Activated naive CD4-positive, alpha-beta T cell treated with anti-CD3 and anti-CD28 coated beads for 36 hours (primary cell): Measurements from ENCODE around the gene STK38. TPM values are rescaled to one million over a fixed set of nuclear protein-coding genes. Genes with fewer than 3 reads are reported as not detected.
"Not testable (repeated sequence)": the region's sequence is repeated elsewhere in the genome, so short reads cannot be mapped to it uniquely, and the experiment has no call there.

Source experiments
- CTCF ChIA-PET: fragments of 350-600 bp; sonication (Branson Sonifier 250); formaldehyde crosslinking; loops from one replicate; lab custom pipeline; 2021; ENCODE audit warnings: antibody characterized with exemption; lab: Charles Lee
- DNase-seq: peaks from one replicate; pipeline ENCODE4 v3.0.0-alpha.2; 2020
- H3K27ac Mint-ChIP-seq: one replicate; pipeline ENCODE4 v1.8.0; 2021; ENCODE audit warnings: mild to moderate bottlenecking, mixed read lengths
- H3K27me3 Mint-ChIP-seq: one replicate; pipeline ENCODE4 v1.8.0; 2021; ENCODE audit warnings: low read depth, mixed read lengths
- H3K36me3 Mint-ChIP-seq: one replicate; pipeline ENCODE4 v1.8.0; 2021; ENCODE audit warnings: low read depth, mixed read lengths
- H3K4me1 Mint-ChIP-seq: one replicate; pipeline ENCODE4 v1.8.0; 2021; ENCODE audit warnings: low read depth, mixed read lengths
- H3K4me3 Mint-ChIP-seq: one replicate; pipeline ENCODE4 v1.8.0; 2021; ENCODE audit warnings: mild to moderate bottlenecking, moderate library complexity, mixed read lengths
- H3K9me3 Mint-ChIP-seq: one replicate; pipeline ENCODE4 v1.8.0; 2021; ENCODE audit warnings: mixed read lengths
- intact Hi-C: fragments of 100-400 bp; cut with micrococcal nuclease; formaldehyde crosslinking; loops from one replicate; pipeline ENCODE4 v1.15.1; 2023
- total RNA-seq, 2 experiments: library from RNA; stranded (reverse); gene quantifications; one replicate each; pipeline ENCODE4 v1.2.3, GENCODE V29; 2021

The STK38 gene
- 10 to 100 TPM; 23.6 to 24.4 TPM for total RNA-seq

DNA sequence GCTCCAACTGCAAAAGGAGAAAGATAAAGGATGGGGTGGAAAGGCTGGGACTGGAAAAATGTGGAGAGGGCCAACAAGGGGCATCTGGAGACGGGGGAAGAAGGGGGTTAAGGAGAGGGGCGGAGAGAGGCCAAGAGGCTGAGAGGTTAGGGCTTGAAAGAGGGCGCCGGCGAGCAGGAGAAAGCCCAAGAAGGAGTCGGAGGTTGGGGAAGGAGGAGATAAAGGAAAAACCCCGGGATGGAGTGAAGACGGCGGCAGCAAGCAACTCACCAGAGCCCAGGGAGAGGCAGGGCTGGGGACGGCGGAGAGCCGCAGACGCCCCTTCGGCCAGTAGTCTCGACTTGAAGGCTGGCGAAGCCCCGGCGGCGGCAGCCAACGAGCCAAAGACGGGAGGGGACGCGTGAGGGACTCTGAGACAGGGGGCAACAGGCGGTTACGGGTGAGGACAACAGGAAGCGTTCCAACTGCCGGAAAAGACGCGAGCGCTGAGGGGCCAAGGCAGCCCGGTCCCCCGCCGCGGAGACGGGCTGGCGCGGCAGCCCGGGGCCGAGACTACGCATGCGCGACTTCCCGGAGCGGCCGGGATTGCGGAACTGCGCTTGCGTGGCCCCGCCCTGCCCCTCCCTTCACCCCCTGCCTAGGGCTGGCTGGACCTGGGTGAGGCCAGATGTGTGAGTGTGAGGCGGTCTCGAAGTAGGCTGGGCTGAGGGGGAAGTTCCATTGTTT, at the start of gene STK38:
TSS of gene STK38 (minus strand) at position 560 of the 726 bp plus-strand sequence. CDS start 7,277 bp downstream, outside the sequence.
- intact Hi-C loops = loop anchor here (1.0 to 5.0 kb wide), 7 partner anchors 18 to 518 kb away; partner anchors contain the start of genes KCTD20, PXT1 and SRSF3
- Mint-ChIP-seq H3K4me1 (peaks cover 39% of the 10 kb centered on the region), H3K4me3 (peak within 1 kb of the TSS; percentile 97), H3K27me3 (no peaks in the 10 kb centered on the region), H3K27ac (peak within 1 kb of the TSS; percentile 97), H3K9me3 (no peaks in the 10 kb centered on the region), H3K36me3 (peaks cover 12% of the 10 kb centered on the region)
- DNase-seq = peak; percentile 95
- CTCF ChIA-PET = no interaction called here

DNA sequence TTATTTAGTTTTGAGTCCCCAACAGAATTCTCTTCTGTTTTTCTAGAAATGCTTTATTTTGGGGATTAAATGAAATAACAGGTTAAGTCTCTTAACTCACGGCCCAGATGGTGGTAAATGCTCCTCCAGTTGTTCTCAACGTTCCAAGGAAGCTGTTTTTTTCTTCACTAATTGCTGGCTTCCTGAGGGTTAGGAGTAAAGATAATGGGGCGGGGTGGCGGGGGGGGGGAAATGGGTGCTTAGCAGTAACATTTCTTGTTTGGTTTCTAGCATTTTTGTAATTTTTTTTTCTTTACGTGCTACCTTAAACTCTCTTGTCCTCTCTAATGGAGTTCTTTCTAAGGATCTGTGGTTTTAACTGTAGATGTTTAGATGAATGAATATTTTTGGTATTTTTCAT, 49.1 kb upstream of the STK38 start:
- no peaks in the 10 kb centered on the region for H3K27me3 Mint-ChIP-seq
- H3K36me3 Mint-ChIP-seq = peaks cover 71% of the 10 kb centered on the region
- CTCF ChIA-PET = interaction anchor here (0.6 to 2.3 kb wide), 4 partner anchors 10 to 120 kb away, joined by 3 to 11 read pairs (median 4); no protein-coding TSS in a partner anchor
- peaks cover 49% of the 10 kb centered on the region for H3K4me1 Mint-ChIP-seq
- peak overlapping the region; percentile 98 for H3K27ac Mint-ChIP-seq
- intact Hi-C loops = loop anchor here (10.0 kb wide), 1 partner anchor 472 kb away; no protein-coding TSS in a partner anchor
- H3K9me3 Mint-ChIP-seq = no peaks in the 10 kb centered on the region
- no peak for DNase-seq
- H3K4me3 Mint-ChIP-seq = peak overlapping the region; percentile 92

DNA sequence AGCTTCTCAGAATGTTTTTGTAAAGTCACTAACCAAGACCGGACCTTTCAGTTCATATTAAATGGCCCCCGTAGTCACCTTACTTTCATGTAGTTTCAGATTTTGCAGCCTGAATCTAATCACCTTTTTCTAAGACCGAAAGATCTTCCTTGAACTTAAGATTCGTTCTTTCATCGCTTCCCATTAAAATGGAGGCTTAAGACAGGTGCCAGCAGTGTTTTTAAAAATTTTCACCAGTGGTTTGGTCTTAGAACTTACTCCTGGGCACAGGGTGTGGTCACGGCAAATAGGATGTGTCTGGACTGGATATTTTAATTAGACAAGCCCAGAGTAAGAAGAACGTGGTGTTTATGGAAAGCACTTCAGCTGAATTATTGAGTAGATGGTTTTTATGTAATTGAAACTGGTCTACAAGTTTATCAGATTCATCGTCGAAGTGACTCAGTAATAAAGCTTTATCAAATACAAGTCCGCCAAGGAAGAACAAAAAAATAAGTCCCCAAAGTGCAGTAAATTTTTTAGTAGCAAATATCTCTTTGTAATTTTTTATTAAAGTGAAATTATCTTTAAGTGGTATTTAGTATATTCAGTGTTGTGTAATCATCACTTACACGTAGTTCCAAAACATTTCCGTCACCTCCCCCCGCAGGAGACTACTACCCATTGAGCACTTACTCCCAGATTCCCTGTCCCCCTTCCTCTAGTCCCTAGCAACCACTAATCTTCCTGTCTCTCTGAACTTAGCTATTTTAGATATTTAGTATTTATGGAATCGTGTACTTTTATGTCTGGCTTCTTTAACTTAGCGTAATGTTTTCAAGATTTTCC, 47.8 kb upstream of the STK38 start:
- intact Hi-C loops = loop anchor here (1.0 to 10.0 kb wide), 8 partner anchors 12 to 568 kb away; partner anchors contain the start of genes KCTD20, MAPK14 and PXT1
- Mint-ChIP-seq H3K36me3 (peaks cover 57% of the 10 kb centered on the region), H3K27me3 (no peaks in the 10 kb centered on the region), H3K4me3 (peak overlapping the region; percentile 92), H3K27ac (peak overlapping the region; percentile 98), H3K9me3 (no peaks in the 10 kb centered on the region), H3K4me1 (peaks cover 39% of the 10 kb centered on the region)
- DNase-seq = peak; percentile 51
- CTCF ChIA-PET = interaction anchor here (0.6 to 0.8 kb wide), 2 partner anchors 16 to 50 kb away, joined by 4 to 5 read pairs; no protein-coding TSS in a partner anchor

DNA sequence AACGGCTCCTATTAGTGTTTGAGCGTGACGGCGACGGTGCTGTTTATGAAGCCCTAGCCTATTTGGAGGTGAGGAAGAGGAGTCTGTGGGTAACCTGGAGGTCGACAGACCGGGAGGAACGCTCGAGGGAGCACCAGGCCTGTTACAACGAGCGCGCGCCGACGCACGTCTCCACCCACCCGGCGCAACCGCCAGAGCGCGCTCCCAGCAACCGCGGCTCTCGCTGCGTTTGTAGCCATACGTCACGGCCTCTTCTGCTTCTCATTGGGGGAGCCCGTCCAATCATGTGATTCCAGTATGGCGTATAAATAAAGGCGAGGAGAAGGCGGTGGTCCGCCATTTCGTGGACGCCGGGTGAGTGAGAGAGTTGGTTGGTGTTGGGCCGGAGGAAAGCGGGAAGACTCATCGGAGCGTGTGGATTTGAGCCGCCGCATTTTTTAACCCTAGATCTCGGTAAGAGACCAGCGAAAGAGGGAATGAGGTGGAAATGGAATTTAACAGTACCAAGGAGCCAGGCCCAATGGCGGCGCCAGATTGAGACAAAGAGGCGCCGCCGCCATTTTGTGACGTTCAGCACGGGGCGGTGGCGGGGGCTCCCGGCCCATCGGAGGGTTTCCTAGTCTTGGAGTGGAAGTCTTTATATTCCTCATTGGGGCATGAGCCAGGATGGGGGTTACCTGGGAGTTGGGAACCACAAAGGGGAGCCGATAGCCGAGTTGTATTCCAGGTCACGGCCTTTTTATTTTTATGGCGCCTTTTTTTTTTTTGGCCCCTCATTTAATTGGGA, 46.9 kb upstream of the STK38 start, which contains the start of gene SRSF3:
TSS of gene SRSF3 (plus strand) at position 334 of the 787 bp plus-strand sequence. CDS start 2,401 bp downstream, outside the sequence.
- peak; percentile 98 for DNase-seq
- Mint-ChIP-seq H3K27ac (peak within 1 kb of the TSS; percentile 98), H3K9me3 (no peaks in the 10 kb centered on the region), H3K36me3 (peaks cover 49% of the 10 kb centered on the region), H3K4me1 (peaks cover 31% of the 10 kb centered on the region), H3K27me3 (no peaks in the 10 kb centered on the region), H3K4me3 (peak within 1 kb of the TSS; percentile 92)
- CTCF ChIA-PET = interaction anchor here (0.8 kb wide), 1 partner anchor 49 kb away, joined by 5 read pairs; no protein-coding TSS in a partner anchor
- intact Hi-C loops = loop anchor here (1.0 to 10.0 kb wide), 8 partner anchors 11 to 567 kb away; partner anchors contain the start of genes KCTD20, MAPK14 and PXT1

DNA sequence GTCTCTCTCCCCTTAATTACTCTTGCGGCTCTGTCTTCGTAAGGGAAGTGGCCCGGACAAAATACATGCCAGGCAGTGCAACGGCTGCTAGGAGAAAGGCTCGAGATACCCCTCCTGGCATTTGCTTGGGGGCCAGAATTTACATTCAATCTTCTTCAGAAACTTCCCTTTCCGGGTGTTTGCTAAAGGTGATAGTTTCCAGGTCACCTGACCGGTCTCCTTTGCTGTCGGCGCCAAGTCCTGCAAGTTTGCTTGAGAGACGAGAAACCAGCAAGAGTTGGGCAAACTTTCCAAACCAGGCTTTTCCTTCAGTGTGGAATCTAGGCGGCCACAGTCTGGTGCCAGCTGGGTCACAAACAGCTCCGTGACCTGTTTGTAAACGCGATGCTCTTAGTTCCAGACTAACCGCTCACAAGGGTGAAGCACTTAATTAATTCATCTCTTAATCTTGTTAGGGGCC, 46.3 kb upstream of the STK38 start:
- Mint-ChIP-seq H3K27me3 (no peaks in the 10 kb centered on the region), H3K36me3 (peaks cover 43% of the 10 kb centered on the region), H3K27ac (peak overlapping the region; percentile 98), H3K4me3 (peak overlapping the region; percentile 92), H3K9me3 (no peaks in the 10 kb centered on the region), H3K4me1 (peaks cover 25% of the 10 kb centered on the region)
- DNase-seq = peak; percentile 70
- CTCF ChIA-PET = interaction anchor here (0.6 to 1.5 kb wide), 2 partner anchors 138 to 150 kb away, joined by 3 read pairs; no protein-coding TSS in a partner anchor
- intact Hi-C loops = loop anchor here (1.0 to 10.0 kb wide), 8 partner anchors 10 to 566 kb away; partner anchors contain the start of genes KCTD20, MAPK14 and PXT1

DNA sequence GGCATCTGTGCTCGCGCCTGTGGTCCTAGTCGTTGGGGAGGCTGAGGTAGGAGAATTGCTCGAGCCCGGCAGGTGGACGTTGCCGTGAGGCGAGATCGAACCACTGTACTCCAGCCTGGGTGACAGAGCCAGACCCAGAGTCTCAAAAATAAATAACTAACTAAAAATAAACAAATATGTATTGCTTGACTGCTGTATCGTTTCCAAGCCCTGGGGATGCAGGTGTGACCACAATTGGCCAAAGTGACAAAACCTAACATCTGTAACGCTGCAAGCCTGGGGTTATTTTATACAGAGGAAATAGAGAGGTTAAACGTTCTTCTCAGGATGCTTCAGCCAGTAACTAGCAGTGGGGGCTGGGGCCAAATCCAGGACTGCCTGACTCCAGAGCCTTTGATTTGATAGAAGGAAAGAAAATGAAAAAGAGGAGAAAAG, 45.0 kb upstream of the STK38 start:
- CTCF ChIA-PET = interaction anchor here (1.5 kb wide), 1 partner anchor 149 kb away, joined by 3 read pairs; no protein-coding TSS in a partner anchor
- Mint-ChIP-seq H3K27me3 (no peaks in the 10 kb centered on the region), H3K36me3 (peaks cover 31% of the 10 kb centered on the region), H3K9me3 (no peaks in the 10 kb centered on the region), H3K4me1 (peaks cover 17% of the 10 kb centered on the region), H3K27ac (peak overlapping the region; percentile 90), H3K4me3 (peak overlapping the region; percentile 68)
- DNase-seq = no peak
- intact Hi-C loops = loop anchor here (1.0 to 10.0 kb wide), 3 partner anchors 293 to 565 kb away; partner anchors contain the start of genes C6orf89 and MAPK14

DNA sequence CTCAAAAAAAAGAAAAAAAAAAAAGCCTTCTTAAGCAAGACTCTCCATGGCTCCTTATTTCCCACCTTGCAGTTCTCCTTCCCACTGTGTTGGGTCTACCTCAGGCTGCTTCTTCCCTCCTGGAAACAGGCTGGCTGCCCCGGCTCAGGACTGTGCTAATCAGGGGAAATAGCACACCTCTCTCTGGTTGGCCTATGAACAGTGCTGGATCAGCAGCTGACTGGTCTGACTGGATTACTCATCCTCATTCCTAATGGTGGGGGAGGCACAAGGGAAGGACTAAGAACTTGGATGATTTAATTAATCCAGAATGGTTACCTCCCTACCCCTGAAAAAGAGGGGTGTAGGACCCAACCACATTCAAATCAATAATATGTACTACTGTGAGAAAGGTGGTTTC, 43.0 kb upstream of the STK38 start:
- DNase-seq = no peak
- Mint-ChIP-seq H3K4me3 (no peak overlapping the region), H3K27ac (no peak overlapping the region), H3K36me3 (peaks cover 11% of the 10 kb centered on the region), H3K9me3 (no peaks in the 10 kb centered on the region), H3K4me1 (peaks cover 11% of the 10 kb centered on the region), H3K27me3 (no peaks in the 10 kb centered on the region)
- intact Hi-C loops = loop anchor here (5.0 to 10.0 kb wide), 2 partner anchors 465 to 563 kb away; partner anchors contain the start of gene MAPK14
- CTCF ChIA-PET = interaction anchor here (0.7 kb wide), 1 partner anchor 30 kb away, joined by 3 read pairs; no protein-coding TSS in a partner anchor

DNA sequence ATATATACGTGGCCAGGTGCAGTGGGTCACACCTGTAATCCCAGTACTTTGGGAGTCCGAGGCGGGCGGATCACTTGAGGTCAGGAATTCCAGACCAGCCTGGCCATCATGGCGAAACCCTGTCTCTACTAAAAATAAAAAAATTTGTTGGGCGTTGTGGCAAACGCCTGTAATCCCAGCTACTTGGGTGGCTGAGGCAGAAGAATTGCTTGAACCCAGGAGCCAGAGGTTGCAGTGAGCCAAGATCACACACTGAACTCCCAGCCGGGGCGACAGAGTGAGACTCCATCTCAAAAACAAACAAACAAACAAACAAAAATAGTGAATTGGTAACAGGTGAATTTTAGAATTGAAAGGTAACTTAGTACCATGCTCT, 41.7 kb upstream of the STK38 start:
- H3K27me3 Mint-ChIP-seq, H3K4me3 Mint-ChIP-seq, DNase-seq, H3K36me3 Mint-ChIP-seq, H3K9me3 Mint-ChIP-seq, intact Hi-C loops, H3K27ac Mint-ChIP-seq: not testable (repeated sequence)
- CTCF ChIA-PET = interaction anchor here (0.7 kb wide), 1 partner anchor 174 kb away, joined by 3 read pairs; no protein-coding TSS in a partner anchor
- peaks cover 11% of the 10 kb centered on the region for H3K4me1 Mint-ChIP-seq

DNA sequence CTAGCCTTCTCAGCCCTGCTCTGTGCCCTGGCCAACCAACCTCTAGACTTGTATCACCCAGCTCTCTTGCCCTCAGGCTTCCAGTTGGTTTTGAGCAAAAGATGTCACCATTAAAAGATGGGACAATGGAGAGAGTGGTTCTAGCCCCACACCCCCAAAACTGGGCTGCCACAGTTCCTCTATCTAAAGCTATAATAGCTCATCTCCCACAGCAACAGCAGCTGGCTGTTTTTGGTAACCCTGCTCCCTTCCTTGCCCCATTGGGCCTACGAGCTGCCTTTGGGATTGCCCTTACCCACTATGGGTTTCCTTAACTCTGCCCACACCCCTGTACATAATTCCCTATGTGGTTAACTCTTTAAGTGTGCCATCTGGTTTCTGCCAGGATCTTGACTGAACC, 39.3 kb upstream of the STK38 start:
- no peak overlapping the region for H3K27ac Mint-ChIP-seq
- no peaks in the 10 kb centered on the region for H3K9me3 Mint-ChIP-seq
- intact Hi-C loops = no loop called here
- H3K36me3 Mint-ChIP-seq = no peaks in the 10 kb centered on the region
- no peak for DNase-seq
- no peak overlapping the region for H3K4me3 Mint-ChIP-seq
- CTCF ChIA-PET = interaction anchor here (0.5 to 0.9 kb wide), 3 partner anchors 14 to 166 kb away, joined by 3 read pairs; no protein-coding TSS in a partner anchor
- peaks cover 5% of the 10 kb centered on the region for H3K4me1 Mint-ChIP-seq
- H3K27me3 Mint-ChIP-seq = no peaks in the 10 kb centered on the region

DNA sequence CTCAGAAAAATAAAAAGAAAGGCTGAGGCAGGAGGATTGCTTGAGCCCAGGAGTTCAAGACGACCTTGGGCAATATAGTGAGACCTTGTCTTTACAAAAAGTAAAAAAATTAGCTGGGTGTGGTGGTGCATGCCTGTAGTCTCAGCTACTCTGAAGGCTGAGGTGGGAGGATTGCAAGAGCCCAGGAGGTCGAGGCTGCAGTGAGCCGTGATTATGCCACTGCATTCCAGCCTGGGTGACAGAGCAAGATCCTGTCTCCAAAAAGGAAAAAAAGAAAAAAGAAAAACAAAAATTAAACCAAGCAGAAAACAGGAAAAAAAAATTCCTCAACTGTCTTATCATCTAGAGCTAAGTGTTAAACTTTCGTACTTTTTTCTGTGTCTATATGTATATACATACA, 34.4 kb upstream of the STK38 start:
- no peaks in the 10 kb centered on the region for H3K36me3 Mint-ChIP-seq
- DNase-seq = no peak
- no peaks in the 10 kb centered on the region for H3K27me3 Mint-ChIP-seq
- CTCF ChIA-PET = interaction anchor here (0.9 kb wide), 1 partner anchor 39 kb away, joined by 5 read pairs; no protein-coding TSS in a partner anchor
- H3K4me3 Mint-ChIP-seq = no peak overlapping the region
- intact Hi-C loops = no loop called here
- peaks cover 8% of the 10 kb centered on the region for H3K4me1 Mint-ChIP-seq
- H3K27ac Mint-ChIP-seq = peak overlapping the region; percentile 11
- no peaks in the 10 kb centered on the region for H3K9me3 Mint-ChIP-seq

DNA sequence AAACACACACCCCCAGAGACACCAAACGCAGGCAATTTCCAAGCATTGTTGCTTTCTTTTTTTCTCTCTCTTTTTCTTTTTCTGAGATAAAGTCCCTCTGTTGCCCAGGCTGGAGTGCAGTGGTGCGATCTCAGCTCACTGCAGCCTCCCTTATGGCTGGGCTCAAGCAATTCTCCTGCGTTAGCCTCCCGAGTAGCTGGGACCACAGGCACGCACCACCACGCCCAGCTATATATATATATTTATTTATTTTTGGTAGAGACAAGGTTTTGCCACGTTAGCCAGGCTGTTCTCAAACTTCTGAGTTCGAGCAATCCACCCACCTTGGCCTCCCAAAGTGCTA, 32.9 kb upstream of the STK38 start:
- CTCF ChIA-PET = interaction anchor here (0.6 to 1.8 kb wide), 3 partner anchors 59 to 121 kb away, joined by 3 read pairs; no protein-coding TSS in a partner anchor
- no peaks in the 10 kb centered on the region for H3K27me3 Mint-ChIP-seq
- no peaks in the 10 kb centered on the region for H3K9me3 Mint-ChIP-seq
- H3K36me3 Mint-ChIP-seq = no peaks in the 10 kb centered on the region
- H3K4me1 Mint-ChIP-seq = peaks cover 8% of the 10 kb centered on the region
- intact Hi-C loops = no loop called here
- no peak for DNase-seq
- H3K27ac Mint-ChIP-seq = no peak overlapping the region
- no peak overlapping the region for H3K4me3 Mint-ChIP-seq
